Neural cell (in vitro differentiated cells): ENCODE results near the gene PTPRN2. TPM values are rescaled to one million over a fixed set of nuclear protein-coding genes. Genes with fewer than 3 reads are reported as not detected.

Experiments used
- H2AFZ ChIP-seq: fragments of 200-600, 300-800 bp; sonication (generic), shearing (Covaris generic); 2 replicates; pipeline ENCODE4 v1.6.0; 2014; ENCODE audit warnings: low read depth, mild to moderate bottlenecking, antibody characterized with exemption, low read length, moderate library complexity
- H3F3A ChIP-seq: fragments of 200-600 bp; shearing (Covaris generic); 2 replicates; pipeline ENCODE4 v1.6.1; 2016; ENCODE audit warnings: mild to moderate bottlenecking, moderate library complexity, mixed read lengths, antibody characterized with exemption, low read length; ENCODE audit not compliant: insufficient read depth, poor library complexity, severe bottlenecking
- H3K27ac ChIP-seq: fragments of 200-600, 300-800 bp; sonication (generic), shearing (Covaris generic); 2 replicates; pipeline ENCODE4 v1.5.1; 2014; ENCODE audit warnings: mild to moderate bottlenecking, low read length, moderate library complexity
- H3K27me3 ChIP-seq: fragments of 300-800, 200-600 bp; sonication (generic), shearing (Covaris generic); 2 replicates; pipeline ENCODE4 v1.6.0; 2014; ENCODE audit warnings: mild to moderate bottlenecking, low read depth, low read length, moderate library complexity; ENCODE audit not compliant: insufficient read depth
- H3K36me3 ChIP-seq: fragments of 300-800, 200-600 bp; sonication (generic), shearing (Covaris generic); 2 replicates; pipeline ENCODE4 v1.5.1; 2014; ENCODE audit warnings: mild to moderate bottlenecking, antibody characterized with exemption, low read length, moderate library complexity; ENCODE audit not compliant: insufficient read depth
- H3K4me2 ChIP-seq: fragments of 300-800, 200-600 bp; sonication (generic), shearing (Covaris generic); 2 replicates; pipeline ENCODE4 v1.6.0; 2014; ENCODE audit warnings: mild to moderate bottlenecking, low read length
- H3K4me3 ChIP-seq: fragments of 300-800, 200-600 bp; sonication (generic), shearing (Covaris generic); 2 replicates; pipeline ENCODE4 v1.5.1; 2014; ENCODE audit warnings: mild to moderate bottlenecking, low read length, moderate library complexity
- H3K79me2 ChIP-seq: fragments of 200-600 bp; shearing (Covaris generic); replicated peaks from 2 replicates; pipeline ENCODE4 v1.6.0; 2014; ENCODE audit warnings: mild to moderate bottlenecking, low read length, moderate library complexity; ENCODE audit not compliant: insufficient read depth
- H3K9ac ChIP-seq: fragments of 300-800, 200-600 bp; sonication (generic), shearing (Covaris generic); 2 replicates; pipeline ENCODE4 v1.6.1; 2016; ENCODE audit warnings: mild to moderate bottlenecking, low read length, mixed read lengths
- H3K9me2 ChIP-seq: fragments of 200-600 bp; shearing (Covaris generic); 2 replicates; pipeline ENCODE4 v1.6.1; 2016; ENCODE audit warnings: mild to moderate bottlenecking, low read length, mixed read lengths; ENCODE audit not compliant: insufficient read depth
- H3K9me3 ChIP-seq: fragments of 200-600, 300-800 bp; sonication (generic), shearing (Covaris generic); 2 replicates; pipeline ENCODE4 v1.6.1; 2016; ENCODE audit warnings: mild to moderate bottlenecking, mixed run types, low read length, moderate library complexity, mixed read lengths
- H4K20me1 ChIP-seq: fragments of 200-600 bp; shearing (Covaris generic); 2 replicates; pipeline ENCODE4 v1.6.1; 2016; ENCODE audit warnings: mild to moderate bottlenecking, mixed run types; ENCODE audit not compliant: insufficient read depth
- EP300 ChIP-seq: fragments of 450-650 bp; conservative IDR thresholded peaks from 2 replicates; pipeline ENCODE4 v1.6.1; 2014; ENCODE audit warnings: antibody characterized with exemption, mild to moderate bottlenecking, moderate library complexity; ENCODE audit not compliant: poor library complexity, severe bottlenecking
- EZH2 ChIP-seq: fragments of 200-600, 300-800 bp; shearing (Covaris generic), sonication (generic); IDR thresholded peaks from 2 replicates; pipeline ENCODE4 v1.6.1; 2014; ENCODE audit warnings: antibody characterized with exemption, low read length, borderline replicate concordance, mild to moderate bottlenecking; ENCODE audit not compliant: insufficient read depth, poor library complexity, severe bottlenecking
- MXI1 ChIP-seq: fragments of 450-650 bp; conservative IDR thresholded peaks from 2 replicates; pipeline ENCODE4 v1.6.1; 2014; ENCODE audit warnings: antibody characterized with exemption, mild to moderate bottlenecking; ENCODE audit not compliant: poor library complexity, severe bottlenecking
- POLR2AphosphoS5 ChIP-seq: IDR thresholded peaks from 2 replicates; pipeline ENCODE4 v1.6.1; 2012
- RAD21 ChIP-seq: fragments of 450-650 bp; conservative IDR thresholded peaks from 2 replicates; pipeline ENCODE4 v1.6.1; 2014; ENCODE audit warnings: antibody characterized with exemption, mild to moderate bottlenecking, moderate library complexity
- SMC3 ChIP-seq: fragments of 450-650 bp; conservative IDR thresholded peaks from 2 replicates; pipeline ENCODE4 v1.6.1; 2014; ENCODE audit warnings: antibody characterized with exemption, mild to moderate bottlenecking, moderate library complexity; ENCODE audit not compliant: poor library complexity
- TAF1 ChIP-seq: IDR thresholded peaks from 2 replicates; pipeline ENCODE4 v1.6.1; 2012; ENCODE audit warnings: low read depth
- polyA plus RNA-seq: library from polyadenylated mRNA; depleted of rRNA; stranded (reverse); fragments of >200 nt; gene quantifications from 2 replicates; pipeline ENCODE4 v1.2.3, GENCODE V29; 2014
- TF ChIP-seq, protein P1 (sequence below): IDR thresholded peaks from 2 replicates; pipeline ENCODE4 v1.6.1; 2012; ENCODE audit warnings: borderline replicate concordance
- TF ChIP-seq, protein P2 (sequence below): fragments of 450-650 bp; IDR thresholded peaks from 2 replicates; pipeline ENCODE4 v1.5.1; 2014; ENCODE audit warnings: antibody characterized with exemption, mild to moderate bottlenecking, moderate library complexity; ENCODE audit not compliant: poor library complexity, severe bottlenecking

The PTPRN2 gene
- polyA plus RNA-seq, 1 donor from 2014 or later, result 31.0 TPM

DNA sequence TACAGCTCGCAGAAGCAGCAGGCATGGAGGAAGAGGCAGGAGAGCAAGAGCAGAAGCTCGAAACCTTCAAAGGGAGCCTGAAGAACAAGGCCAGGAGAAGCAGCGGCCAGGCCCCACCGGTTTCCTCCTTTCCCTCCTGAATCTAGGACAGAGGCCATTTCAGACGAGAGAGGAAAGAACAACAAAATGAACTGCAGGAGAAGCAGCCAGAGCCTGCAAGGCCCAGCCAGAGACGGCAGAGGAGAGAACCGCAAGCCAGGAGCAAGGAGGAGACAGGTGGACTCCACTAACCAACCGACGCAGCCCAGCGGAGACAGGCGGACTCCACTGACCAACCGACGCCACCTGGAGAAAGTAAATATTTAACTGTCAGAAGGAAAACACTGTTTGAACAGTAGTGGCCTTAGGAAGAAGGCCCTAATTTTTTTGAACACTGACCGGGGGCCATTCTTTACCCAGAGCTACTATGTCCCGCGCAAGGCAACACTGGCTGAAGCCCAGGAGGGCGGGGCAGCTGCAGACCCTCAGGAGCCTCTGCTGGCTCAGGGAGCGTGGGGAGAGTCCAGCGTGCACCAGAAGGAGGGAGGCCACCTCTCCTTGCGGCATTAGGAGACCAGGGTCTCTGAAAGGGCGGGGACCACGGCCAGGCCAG, 559.2 kb downstream of the PTPRN2 start:
- Histone ChIP-seq H3K79me2 (no peaks in the 10 kb centered on the region), H3K4me2 (no peak overlapping the region), H3K9me2 (no peaks in the 10 kb centered on the region), H3K9me3 (no peaks in the 10 kb centered on the region), H3F3A (peaks cover 4% of the 10 kb centered on the region), H3K27ac (no peak overlapping the region), H3K27me3 (no peaks in the 10 kb centered on the region), H2AFZ (no peak overlapping the region), H4K20me1 (no peaks in the 10 kb centered on the region), H3K36me3 (no peaks in the 10 kb centered on the region), H3K9ac (no peak overlapping the region), H3K4me3 (no peak overlapping the region)
- TF ChIP-seq TAF1, result no peak
- no peak for TF ChIP-seq POLR2AphosphoS5
- TF ChIP-seq MXI1, result no peak
- TF ChIP-seq SMC3, result no peak
- TF ChIP-seq, protein P1, sequence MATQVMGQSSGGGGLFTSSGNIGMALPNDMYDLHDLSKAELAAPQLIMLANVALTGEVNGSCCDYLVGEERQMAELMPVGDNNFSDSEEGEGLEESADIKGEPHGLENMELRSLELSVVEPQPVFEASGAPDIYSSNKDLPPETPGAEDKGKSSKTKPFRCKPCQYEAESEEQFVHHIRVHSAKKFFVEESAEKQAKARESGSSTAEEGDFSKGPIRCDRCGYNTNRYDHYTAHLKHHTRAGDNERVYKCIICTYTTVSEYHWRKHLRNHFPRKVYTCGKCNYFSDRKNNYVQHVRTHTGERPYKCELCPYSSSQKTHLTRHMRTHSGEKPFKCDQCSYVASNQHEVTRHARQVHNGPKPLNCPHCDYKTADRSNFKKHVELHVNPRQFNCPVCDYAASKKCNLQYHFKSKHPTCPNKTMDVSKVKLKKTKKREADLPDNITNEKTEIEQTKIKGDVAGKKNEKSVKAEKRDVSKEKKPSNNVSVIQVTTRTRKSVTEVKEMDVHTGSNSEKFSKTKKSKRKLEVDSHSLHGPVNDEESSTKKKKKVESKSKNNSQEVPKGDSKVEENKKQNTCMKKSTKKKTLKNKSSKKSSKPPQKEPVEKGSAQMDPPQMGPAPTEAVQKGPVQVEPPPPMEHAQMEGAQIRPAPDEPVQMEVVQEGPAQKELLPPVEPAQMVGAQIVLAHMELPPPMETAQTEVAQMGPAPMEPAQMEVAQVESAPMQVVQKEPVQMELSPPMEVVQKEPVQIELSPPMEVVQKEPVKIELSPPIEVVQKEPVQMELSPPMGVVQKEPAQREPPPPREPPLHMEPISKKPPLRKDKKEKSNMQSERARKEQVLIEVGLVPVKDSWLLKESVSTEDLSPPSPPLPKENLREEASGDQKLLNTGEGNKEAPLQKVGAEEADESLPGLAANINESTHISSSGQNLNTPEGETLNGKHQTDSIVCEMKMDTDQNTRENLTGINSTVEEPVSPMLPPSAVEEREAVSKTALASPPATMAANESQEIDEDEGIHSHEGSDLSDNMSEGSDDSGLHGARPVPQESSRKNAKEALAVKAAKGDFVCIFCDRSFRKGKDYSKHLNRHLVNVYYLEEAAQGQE, result no peak
- no peak for TF ChIP-seq EP300
- TF ChIP-seq, protein P2, sequence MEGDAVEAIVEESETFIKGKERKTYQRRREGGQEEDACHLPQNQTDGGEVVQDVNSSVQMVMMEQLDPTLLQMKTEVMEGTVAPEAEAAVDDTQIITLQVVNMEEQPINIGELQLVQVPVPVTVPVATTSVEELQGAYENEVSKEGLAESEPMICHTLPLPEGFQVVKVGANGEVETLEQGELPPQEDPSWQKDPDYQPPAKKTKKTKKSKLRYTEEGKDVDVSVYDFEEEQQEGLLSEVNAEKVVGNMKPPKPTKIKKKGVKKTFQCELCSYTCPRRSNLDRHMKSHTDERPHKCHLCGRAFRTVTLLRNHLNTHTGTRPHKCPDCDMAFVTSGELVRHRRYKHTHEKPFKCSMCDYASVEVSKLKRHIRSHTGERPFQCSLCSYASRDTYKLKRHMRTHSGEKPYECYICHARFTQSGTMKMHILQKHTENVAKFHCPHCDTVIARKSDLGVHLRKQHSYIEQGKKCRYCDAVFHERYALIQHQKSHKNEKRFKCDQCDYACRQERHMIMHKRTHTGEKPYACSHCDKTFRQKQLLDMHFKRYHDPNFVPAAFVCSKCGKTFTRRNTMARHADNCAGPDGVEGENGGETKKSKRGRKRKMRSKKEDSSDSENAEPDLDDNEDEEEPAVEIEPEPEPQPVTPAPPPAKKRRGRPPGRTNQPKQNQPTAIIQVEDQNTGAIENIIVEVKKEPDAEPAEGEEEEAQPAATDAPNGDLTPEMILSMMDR, result no peak
- TF ChIP-seq RAD21, result no peak
- TF ChIP-seq EZH2, result no peak

DNA sequence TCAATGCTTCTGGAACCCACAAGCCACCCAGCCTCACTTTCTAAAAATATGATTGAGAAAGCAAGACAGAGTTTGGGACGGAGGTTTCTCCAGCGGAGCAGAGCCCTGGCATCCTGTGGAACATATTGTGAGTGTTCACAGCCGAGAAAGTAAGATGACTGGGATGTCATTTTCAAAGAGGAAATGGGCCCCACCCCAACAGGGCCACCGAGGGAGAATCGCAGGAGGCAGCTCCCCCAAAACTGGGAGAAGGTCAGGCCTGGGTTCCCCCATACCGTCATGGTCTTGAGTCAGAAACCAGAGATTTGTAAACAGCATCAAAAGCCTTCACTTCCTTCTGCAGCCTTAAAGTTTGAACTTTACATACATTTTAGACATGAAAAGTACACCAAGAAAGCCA, 560.0 kb downstream of the PTPRN2 start:
- Histone ChIP-seq H3F3A (no peaks in the 10 kb centered on the region), H3K4me3 (no peak overlapping the region), H3K4me2 (no peak overlapping the region), H4K20me1 (no peaks in the 10 kb centered on the region), H3K79me2 (no peaks in the 10 kb centered on the region), H3K9ac (no peak overlapping the region), H3K27me3 (no peaks in the 10 kb centered on the region), H3K9me3 (no peaks in the 10 kb centered on the region), H3K27ac (no peak overlapping the region), H3K36me3 (no peaks in the 10 kb centered on the region), H2AFZ (no peak overlapping the region), H3K9me2 (no peaks in the 10 kb centered on the region)
- TF ChIP-seq, protein P1, result no peak
- no peak for TF ChIP-seq EZH2
- TF ChIP-seq, protein P2, result no peak
- no peak for TF ChIP-seq TAF1
